Vagina (tissue), 2 donors: ENCODE data around the gene ESYT2.

Experiments
- POLR2A ChIP-seq, 2 donors: fragments of 450-650 bp; IDR thresholded peaks; one replicate each; pipeline ENCODE4 v1.6.1; 2017; ENCODE audit warnings: antibody characterized with exemption in 2 of 2, mild to moderate bottlenecking in 2 of 2, moderate library complexity in 2 of 2
- TF ChIP-seq, protein P1 (sequence below), 3 experiments: fragments of 450-650 bp in 2 of 3; fragments of 200-600 bp in 1 of 3; sonication (generic) in 1 of 3; IDR thresholded peaks; one replicate each; pipeline ENCODE4 v1.5.1; 2017 to 2019; ENCODE audit warnings: antibody characterized with exemption in 3 of 3, mild to moderate bottlenecking in 2 of 3, moderate library complexity in 2 of 3

GRCh38 chr7:158805414-158805813 lies 23.9 kb downstream of the ESYT2 start:
- TF ChIP-seq POLR2A (IDR thresholded peaks at IDR 0.05) = no peak
- TF ChIP-seq, protein P1, sequence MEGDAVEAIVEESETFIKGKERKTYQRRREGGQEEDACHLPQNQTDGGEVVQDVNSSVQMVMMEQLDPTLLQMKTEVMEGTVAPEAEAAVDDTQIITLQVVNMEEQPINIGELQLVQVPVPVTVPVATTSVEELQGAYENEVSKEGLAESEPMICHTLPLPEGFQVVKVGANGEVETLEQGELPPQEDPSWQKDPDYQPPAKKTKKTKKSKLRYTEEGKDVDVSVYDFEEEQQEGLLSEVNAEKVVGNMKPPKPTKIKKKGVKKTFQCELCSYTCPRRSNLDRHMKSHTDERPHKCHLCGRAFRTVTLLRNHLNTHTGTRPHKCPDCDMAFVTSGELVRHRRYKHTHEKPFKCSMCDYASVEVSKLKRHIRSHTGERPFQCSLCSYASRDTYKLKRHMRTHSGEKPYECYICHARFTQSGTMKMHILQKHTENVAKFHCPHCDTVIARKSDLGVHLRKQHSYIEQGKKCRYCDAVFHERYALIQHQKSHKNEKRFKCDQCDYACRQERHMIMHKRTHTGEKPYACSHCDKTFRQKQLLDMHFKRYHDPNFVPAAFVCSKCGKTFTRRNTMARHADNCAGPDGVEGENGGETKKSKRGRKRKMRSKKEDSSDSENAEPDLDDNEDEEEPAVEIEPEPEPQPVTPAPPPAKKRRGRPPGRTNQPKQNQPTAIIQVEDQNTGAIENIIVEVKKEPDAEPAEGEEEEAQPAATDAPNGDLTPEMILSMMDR (IDR thresholded peaks at IDR 0.05) = no peak
